Measurements from ENCODE around the gene RASGRF1.
A peak's percentile ranks its signal among the peaks of the same experiment; 100 is the strongest.

RASGRF1 gene

GRCh38 chr15:78921940-78922339 lies 168.6 kb downstream of the RASGRF1 start:
- TF ChIP-seq GABPA (IDR thresholded peaks at IDR 0.05; ENCODE audit: low read depth) (no peak), POLR2AphosphoS5 (IDR thresholded peaks at IDR 0.05; ENCODE audit: low read depth) (0 out of 2 replicates have a peak, but pooled peaks have one; percentile 19), REST (IDR thresholded peaks at IDR 0.05; ENCODE audit: insufficient replicate concordance, low read depth) (no peak), SPI1 (IDR thresholded peaks at IDR 0.05; ENCODE audit: borderline replicate concordance, low read depth) (peak; percentile 40; the same call in 1 of the 2 replicates)
- TF ChIP-seq, protein P1, sequence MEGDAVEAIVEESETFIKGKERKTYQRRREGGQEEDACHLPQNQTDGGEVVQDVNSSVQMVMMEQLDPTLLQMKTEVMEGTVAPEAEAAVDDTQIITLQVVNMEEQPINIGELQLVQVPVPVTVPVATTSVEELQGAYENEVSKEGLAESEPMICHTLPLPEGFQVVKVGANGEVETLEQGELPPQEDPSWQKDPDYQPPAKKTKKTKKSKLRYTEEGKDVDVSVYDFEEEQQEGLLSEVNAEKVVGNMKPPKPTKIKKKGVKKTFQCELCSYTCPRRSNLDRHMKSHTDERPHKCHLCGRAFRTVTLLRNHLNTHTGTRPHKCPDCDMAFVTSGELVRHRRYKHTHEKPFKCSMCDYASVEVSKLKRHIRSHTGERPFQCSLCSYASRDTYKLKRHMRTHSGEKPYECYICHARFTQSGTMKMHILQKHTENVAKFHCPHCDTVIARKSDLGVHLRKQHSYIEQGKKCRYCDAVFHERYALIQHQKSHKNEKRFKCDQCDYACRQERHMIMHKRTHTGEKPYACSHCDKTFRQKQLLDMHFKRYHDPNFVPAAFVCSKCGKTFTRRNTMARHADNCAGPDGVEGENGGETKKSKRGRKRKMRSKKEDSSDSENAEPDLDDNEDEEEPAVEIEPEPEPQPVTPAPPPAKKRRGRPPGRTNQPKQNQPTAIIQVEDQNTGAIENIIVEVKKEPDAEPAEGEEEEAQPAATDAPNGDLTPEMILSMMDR (IDR thresholded peaks at IDR 0.05; ENCODE audit: insufficient read depth, low read length) = peak; percentile 11
- DNase-seq (ENCODE audit: low read depth in 1 of 2, low spot score in 1 of 2) = peak in 1 of 2 experiments; percentile 85
- peak overlapping the region; percentile 25 for H3K27ac ChIP-seq (replicated peaks)
- H3K27me3 ChIP-seq (ENCODE audit: insufficient read depth, poor library complexity, severe bottlenecking) = no peaks in the 10 kb centered on the region
- H3K4me3 ChIP-seq (replicated peaks; ENCODE audit: insufficient read depth, low read length) = no peak overlapping the region

DNA sequence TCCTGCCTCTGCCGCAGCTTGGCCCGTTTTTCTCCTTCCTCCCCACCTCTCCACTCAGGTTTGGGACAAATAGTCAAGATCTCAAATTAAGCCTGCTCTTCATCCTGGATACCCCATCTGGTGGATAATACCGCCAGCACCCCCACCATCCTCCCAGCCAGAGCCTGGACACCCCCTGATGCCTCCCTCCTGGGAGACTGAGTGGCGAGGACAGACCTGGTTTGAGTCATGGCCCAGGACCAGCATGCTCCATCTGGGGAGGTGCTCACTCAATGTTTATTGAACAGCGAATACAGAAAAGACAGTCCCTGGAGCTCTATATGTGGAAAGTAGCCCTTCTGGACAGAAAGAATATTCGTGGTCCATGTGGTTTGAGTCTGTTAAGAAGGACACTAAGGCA lies 169.1 kb downstream of the RASGRF1 start:
- TF ChIP-seq SPI1 (IDR thresholded peaks at IDR 0.05; ENCODE audit: borderline replicate concordance, low read depth) (no peak), REST (IDR thresholded peaks at IDR 0.05; ENCODE audit: insufficient replicate concordance, low read depth) (no peak), GABPA (IDR thresholded peaks at IDR 0.05; ENCODE audit: low read depth) (no peak), POLR2AphosphoS5 (IDR thresholded peaks at IDR 0.05; ENCODE audit: low read depth) (no peak)
- TF ChIP-seq, protein P1 (IDR thresholded peaks at IDR 0.05; ENCODE audit: insufficient read depth, low read length) = no peak
- Histone ChIP-seq H3K27me3 (ENCODE audit: insufficient read depth, poor library complexity, severe bottlenecking) (no peaks in the 10 kb centered on the region), H3K27ac (replicated peaks) (peak overlapping the region; percentile 25; the same call in 1 of the 2 replicates), H3K4me3 (replicated peaks; ENCODE audit: insufficient read depth, low read length) (no peak overlapping the region)
- DNase-seq (ENCODE audit: low read depth in 1 of 2, low spot score in 1 of 2) = no peak

- DNase-seq (ENCODE audit: low read depth in 1 of 2, low spot score in 1 of 2) = no peak
- TF ChIP-seq, protein P1 (IDR thresholded peaks at IDR 0.05; ENCODE audit: insufficient read depth, low read length) = no peak
- TF ChIP-seq POLR2AphosphoS5 (IDR thresholded peaks at IDR 0.05; ENCODE audit: low read depth) (no peak), SPI1 (IDR thresholded peaks at IDR 0.05; ENCODE audit: borderline replicate concordance, low read depth) (no peak), REST (IDR thresholded peaks at IDR 0.05; ENCODE audit: insufficient replicate concordance, low read depth) (no peak), GABPA (IDR thresholded peaks at IDR 0.05; ENCODE audit: low read depth) (no peak)
- no peaks in the 10 kb centered on the region for H3K27me3 ChIP-seq (ENCODE audit: insufficient read depth, poor library complexity, severe bottlenecking)
- H3K27ac ChIP-seq (replicated peaks) = no peak overlapping the region
- no peak overlapping the region for H3K4me3 ChIP-seq (replicated peaks; ENCODE audit: insufficient read depth, low read length)
These were observed 172.7 kb downstream of the RASGRF1 start for GRCh38 chr15:78917888-78918287.
